Islet of Langerhans (tissue), 1 donor: Measurements from ENCODE around the gene MEGF11.
"Not testable (repeated sequence)": the region's sequence is repeated elsewhere in the genome, so short reads cannot be mapped to it uniquely, and the experiment has no call there.

Experiments used
- FAIRE-seq: peaks from one replicate; lab custom pipeline; 2011; peaks lifted over from hg19 to GRCh38; lab: Jason Lieb, UNC

The MEGF11 gene

DNA sequence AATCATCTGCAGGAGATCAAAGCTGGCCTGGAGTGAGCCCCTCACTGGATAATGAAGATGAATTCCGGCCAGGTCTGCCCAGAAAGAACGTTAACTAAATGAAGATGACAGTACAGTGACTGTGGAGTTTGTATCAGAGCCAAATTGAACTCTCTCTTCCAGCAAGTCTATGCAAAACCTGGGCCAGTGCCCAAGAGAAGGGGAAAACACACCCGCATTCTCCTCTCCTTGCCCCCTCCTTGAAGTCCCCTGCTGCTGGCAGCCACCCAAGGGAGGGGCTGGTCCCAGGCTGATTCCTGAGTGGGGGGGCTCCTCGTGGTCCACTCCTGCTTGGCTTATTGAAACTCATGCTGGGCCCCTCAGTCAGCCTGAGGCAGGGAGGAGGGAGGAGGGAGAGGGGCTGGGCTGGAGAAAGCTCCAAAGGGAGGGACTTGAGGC lies 228.5 kb downstream of the MEGF11 start:
- no peak for FAIRE-seq

DNA sequence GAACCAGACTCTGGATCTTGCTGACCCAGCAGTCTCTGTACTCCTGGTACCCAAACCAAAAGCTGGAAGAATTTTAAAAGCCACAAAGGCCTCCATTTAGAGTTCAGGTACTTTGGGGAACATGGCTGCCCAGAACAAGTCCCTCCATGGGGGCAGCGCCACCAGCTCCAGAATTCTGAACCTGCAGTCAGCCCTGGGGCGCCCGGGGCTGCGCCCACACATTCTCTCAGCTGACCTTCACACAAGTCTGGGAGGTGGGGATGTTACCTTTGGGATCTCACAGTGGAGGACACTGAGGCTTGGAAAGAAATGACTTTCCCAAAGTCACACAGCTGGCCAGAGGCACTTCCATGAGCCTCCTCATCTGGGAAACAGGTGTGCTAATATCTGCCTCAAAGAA lies 229.4 kb downstream of the MEGF11 start:
- FAIRE-seq: no peak

DNA sequence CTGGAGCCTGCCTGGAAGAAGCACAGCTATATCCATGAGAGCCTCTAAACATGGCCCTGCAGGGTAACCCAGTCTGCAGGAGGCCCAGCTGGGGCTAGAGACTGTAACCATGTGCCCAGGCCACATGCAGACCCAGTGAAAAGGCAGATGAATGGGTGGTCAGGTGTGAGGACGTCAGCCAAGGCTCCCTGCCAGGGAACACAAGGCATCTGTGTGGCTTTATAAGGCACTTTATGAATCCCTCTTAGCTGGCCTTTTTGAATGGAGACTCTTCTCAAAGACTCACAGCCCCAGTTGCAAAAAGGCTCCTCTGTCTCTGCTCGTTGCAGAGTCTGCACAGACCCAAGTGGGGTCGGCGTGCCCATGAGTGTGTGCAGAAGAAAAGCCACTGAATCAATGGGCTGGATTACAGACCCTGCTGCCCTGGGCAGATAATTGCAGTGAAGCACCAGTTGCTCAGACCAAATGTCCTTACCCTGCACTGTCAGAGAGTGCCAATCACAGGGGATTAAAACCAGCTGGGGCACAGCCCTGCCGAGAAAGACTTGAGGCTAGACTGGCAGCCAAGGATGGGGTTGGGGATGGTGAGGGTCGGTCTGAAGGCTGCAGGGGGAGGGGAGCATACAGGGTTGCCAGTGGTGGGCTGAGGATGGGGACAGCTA lies 230.1 kb downstream of the MEGF11 start:
- no peak for FAIRE-seq

DNA sequence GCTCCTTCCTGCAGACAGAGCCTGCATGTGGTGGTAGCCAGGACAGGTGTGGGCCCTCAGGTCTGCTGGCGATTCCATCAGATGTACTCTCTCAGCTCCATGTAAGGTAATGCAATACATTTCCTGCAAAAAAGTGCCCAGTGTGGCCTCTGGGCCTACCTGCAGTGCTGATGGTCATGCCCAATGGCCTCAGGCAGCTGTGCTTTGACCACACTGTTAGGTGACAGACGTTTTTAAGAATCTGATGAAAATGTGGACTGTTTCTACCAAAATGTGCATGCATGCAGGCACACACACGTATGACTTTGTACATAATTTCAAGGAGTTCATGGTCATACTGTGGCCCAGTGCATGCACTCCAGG lies 231.4 kb downstream of the MEGF11 start:
- FAIRE-seq: no peak

DNA sequence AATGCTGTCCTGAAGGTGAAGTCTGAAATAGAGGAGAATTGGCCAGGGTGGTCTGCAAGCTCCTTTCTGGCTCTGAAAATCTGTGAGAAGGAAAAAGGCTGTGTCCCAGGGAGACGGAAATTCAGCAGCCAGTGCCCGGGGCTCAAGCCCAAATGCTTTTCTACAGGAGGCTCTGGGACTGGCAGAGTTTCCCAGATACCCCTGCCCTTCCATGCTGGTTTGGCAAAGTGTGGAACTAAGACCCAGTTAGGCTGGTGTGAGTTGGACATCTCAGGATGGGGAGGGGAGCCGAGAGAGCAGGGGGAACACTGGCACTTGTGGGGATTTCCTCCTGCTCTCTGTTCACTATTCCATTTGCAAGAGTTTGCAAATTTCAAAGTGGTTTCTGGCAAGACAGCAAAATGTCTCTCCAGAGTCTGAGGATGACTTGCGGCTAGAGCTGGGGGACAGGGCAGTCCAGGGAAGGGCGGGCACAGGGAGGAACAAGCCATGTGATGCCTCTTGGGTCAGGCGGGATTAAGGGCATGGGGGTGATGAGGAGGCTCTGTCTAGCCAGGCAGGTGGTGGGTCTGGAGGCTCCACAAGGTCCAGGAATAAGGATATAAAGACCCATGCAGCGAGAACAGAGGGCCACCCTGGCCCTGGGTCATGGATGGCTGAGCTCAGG lies 231.9 kb downstream of the MEGF11 start:
- FAIRE-seq: no peak

DNA sequence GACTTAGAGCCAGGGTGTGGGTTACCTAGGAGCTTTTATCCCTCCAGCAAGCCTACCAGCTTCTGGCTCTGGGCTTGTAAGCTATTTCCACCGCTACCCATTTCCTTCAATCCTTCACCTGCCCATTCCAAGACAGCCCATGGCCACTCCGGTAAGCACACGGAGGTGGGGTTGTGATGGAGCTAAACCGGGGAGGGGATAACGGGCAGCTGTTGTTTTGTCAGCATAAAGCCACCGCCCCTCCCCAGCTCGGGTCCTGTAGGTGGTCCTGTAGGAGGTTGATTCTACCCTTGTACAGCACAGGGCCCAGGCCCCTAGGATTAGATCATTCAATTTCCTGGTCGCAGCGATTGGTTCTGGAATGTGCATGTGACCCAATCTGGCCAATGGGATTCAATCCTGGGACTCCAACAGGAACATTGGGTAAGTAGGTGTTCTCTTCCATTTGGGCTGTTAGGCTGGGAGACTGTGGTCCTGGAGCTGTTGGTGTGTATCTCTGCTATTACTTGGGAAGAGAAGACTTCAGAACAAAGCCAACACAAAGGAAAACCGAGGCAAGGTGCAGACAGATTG lies 233.6 kb downstream of the MEGF11 start:
- no peak for FAIRE-seq

DNA sequence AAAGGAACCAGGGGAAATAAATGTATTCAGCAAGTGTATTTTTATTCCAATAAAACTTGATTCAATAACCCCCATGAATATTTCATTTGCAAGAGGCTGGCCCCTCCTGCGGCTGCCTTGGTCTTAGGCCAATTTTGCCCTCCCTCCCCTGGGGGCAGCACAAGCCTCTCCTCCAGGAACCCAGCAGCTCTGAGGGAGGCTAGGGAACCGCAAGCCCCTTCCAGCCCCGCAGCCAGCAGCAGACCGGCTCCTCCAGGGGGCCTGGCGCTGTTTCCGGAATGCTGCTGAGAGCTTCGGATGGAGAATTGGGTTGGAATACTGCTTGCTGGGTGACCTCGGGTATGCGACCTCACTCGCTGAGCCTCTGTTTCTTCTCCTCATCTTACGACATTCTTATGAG lies 234.2 kb downstream of the MEGF11 start:
- FAIRE-seq: no peak

DNA sequence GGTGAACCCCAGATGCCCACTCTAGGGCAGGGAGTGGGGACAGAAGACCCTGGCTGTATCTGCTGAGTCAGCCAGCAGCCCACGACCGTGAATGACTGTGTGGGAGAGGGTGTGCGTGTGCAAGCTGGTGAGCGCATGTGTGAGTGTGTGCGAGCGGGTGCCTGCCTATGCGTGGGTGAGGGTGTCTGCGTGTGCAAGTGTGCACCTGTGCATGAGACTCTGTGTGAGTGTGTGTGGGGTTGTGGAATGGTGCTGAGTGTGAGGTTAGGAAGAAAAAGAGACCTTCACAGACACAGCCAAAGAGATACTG lies 235.1 kb downstream of the MEGF11 start:
- FAIRE-seq: no peak

DNA sequence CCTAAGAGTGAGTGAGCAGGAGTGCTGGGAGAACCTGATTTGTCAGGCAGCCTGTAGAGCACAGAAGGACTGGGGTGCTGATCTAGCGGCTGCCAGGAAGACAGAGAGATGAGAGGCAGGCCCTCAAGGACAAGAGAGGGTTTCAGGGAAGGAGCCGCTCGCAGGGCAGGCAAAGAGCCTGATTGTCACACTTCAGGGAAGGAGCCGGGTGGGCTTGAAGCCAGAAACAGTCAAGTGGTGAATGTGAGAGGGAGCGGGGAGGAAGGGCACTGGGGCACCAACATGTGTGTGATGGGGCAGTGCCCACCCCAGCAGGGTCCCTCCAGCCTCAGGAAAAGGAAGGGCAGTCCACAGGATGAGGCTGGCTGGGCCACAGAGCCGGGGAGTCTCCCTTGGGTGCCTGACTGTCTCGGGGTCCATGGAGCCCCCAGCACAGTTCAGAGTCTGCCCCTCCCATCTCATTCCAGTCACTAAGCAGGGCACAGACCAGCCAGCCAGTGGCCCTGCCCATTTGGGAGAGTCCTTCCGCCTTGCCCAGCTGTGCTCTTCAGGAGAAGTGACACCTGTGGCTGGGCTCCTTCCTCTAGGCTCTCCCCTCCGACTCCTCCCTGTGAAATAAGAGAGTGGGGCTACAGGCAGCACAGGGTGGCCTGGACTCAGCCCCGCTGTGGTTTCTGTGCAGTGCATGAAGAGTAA lies 235.6 kb downstream of the MEGF11 start:
- no peak for FAIRE-seq

DNA sequence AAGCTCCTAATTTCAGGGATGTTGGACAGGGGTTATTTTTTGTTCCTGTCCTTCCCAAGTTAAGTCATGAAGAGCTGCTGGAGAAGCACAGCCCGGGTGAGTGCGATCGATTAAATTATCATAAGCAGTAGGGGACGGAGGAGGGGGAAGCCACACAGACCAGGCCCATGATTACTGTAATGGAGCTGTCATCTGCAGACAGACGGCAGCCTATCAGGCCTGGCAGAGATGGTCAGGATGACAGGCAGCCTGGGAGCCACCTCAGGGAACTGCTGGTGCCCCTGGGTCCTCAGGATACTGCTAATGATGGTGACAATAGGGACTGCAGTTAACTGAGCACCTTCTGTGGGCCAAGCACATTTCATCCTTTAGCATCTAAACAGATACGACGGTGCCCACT lies 236.6 kb downstream of the MEGF11 start:
- FAIRE-seq: no peak

DNA sequence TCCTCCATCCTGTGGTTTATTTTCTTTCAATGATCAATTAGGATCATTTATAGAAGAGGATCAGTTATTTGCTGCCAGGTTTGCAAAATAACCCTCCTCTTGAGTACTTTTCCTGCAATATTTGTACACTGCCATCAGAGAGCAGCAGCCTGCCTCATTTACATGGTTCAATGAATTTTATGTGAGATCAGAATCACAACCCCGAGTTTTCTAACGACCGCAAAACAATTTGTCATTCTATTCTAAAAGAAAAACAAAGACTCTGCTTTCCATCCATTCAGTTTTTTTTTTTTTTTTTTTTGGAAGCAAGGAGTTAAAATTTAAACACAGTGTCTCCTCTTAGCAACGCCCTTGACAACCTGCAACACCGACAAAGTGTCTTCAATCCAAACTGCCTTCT lies 237.4 kb downstream of the MEGF11 start:
- no peak for FAIRE-seq

DNA sequence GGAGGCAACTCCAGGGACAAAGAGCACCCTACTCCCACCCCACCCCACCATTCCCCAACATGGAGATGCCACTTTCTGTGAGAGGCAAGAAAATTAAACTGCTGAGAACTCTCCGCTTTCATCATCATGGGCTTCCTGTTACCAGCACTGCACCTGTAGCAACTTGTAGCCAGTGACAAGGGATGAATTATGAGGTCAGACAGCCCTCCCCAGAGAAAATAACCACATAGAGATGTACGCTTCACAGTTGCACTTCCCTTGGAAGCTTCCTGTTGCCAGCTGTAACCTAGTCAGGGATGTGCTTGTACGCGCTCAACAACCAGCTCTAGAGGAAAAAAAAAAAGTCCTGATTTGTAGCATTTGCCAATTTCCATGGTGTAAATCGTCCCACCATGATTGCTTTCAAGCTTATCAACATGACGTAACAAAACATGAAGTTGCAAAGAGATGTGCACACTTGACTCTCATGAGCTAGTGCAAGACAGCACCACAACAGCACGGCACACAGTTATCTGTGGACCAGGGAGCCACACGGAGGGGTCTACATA lies 238.8 kb downstream of the MEGF11 start:
- FAIRE-seq: no peak

DNA sequence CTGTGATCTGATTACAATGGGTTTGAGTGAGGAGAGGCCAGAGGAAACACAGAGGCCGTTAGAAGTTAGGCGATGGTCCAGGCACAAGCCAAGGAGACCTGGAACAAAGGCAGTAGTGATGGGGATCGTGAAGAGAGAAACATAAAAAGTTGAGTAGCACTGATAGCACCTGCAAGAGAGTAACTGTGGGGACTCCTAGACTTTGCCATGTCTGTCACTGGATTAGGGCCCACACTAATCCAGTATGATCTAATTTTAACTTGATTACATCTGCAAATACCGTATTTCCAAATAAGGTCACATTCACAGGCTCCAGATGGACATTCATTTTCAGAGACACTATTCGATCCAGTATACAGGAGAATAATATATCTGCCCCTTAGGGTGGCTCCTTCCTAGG lies 239.5 kb downstream of the MEGF11 start:
- FAIRE-seq: no peak

DNA sequence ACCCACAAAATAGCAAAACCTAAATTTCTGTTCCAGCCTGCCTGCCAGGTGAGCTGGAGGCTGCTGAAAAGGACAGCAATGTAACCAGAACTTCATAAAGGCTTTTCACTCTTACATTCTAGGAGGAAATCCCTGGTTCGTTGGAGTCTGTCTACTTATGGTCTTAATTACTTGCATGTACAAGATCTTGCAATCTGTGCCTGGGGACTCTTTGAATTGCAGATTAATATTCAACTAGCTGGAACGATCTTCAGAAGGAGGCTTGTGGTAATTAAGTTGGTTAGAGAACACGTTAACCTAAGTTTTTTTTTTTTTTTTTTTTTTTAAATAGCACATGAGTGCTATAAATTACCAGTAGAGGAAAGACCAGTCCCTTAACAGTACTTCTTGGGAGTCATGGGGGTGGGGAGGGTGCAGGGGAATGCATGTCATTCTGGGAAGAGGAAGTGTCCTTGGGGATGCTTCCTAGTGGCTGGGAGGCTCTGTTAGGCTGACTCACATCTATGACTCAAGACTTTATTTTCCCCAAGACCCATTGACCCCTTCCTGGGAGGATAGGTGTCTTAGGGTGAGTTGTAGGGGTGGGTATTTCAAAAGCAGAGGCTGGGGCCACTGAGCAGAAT lies 244.5 kb downstream of the MEGF11 start:
- no peak for FAIRE-seq

DNA sequence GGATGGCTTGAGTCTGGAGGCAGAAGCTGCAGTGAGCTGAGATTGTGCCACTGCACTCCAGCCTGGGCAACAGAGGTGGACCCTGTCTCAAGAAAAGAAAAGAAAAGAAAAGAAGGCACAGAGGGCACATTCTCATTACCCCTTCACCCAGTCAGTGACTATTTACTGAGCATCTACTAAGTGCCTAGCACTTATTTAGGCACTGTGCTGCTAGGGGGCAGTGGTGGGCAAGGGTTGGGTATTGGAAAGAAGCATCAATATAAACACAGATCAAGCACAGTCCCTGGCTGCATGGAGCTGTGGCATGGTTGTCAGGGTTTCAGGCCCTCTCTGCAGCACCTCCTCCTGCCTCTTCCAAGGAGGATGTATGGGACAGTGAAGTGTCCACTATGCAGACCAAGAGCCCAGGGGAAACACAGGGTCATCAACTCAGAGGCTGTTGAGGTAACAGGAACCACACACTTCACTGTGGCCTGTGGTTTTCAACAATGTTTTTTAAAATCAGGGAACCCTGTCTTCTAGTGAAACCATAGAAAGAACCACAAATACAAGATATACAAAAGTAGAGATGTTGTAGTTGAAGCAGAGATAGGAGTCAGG lies 245.8 kb downstream of the MEGF11 start:
- no peak for FAIRE-seq

DNA sequence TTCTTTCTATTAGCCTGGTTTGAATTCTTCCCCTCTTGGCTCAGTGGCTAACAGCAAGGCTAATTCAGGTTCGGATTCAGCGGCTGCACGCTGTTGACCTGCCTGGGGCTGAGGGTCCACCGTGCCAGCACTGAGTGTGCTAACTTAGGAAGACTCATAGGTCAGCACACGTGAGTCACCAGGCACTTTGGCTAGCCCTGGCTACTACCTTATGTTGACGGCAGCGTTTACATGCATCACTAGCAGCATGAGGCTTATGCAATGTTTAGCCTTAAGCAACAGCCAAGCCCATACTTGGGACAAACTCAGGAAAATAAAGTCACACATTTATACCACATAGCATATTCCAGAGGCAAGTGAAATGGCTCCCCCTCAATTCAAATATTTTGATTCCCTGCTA lies 246.6 kb downstream of the MEGF11 start:
- no peak for FAIRE-seq

DNA sequence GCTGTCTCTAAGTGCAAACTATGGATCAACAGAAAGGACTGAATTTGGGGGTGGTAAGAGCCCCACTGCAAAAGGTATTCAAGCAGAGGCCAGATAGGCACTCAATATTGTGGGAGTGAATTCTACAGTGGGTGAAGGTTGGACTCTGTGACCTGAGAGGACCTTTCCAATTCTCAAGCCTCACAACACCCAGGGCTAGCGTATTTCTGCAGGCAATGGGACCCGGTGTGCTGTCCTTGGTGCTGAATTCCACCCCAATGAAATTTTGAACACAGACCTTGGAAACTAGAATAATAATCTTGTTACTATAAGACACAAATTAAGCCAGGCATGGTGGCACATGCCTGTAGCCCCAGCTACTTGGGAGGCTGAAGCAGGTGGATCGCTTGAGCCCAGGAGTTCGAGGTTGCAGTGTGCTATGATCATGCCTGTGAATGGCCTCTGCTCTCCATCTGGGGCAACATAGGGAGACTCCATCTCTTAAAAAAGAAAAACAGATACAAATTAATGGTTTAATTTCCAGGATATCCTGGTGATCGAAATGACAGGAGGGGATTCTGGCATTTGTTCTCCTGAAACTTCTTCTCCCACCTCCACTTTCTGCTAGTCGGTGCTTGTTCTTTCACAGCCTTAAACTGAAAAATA lies 248.8 kb downstream of the MEGF11 start:
- no peak for FAIRE-seq

DNA sequence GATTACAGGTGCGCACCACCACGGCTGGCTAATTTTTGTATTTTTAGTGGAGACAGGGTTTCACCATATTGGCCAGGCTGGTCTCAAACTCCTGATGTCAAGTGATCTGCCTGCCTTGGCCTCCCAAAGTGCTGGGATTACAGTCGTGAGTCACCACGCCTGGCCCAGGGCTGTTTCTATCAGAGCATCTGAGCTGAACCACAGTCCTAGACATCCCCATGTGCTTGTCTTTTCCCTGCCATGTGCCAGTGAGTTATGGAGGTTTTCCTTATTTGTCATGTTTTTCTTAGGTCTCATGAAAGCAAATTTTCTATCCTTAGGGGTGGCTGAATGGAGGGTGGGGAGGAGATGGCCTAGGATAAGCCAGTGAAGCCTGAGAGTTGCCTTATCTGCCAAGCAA lies 250.4 kb downstream of the MEGF11 start:
- not testable (repeated sequence) for FAIRE-seq

DNA sequence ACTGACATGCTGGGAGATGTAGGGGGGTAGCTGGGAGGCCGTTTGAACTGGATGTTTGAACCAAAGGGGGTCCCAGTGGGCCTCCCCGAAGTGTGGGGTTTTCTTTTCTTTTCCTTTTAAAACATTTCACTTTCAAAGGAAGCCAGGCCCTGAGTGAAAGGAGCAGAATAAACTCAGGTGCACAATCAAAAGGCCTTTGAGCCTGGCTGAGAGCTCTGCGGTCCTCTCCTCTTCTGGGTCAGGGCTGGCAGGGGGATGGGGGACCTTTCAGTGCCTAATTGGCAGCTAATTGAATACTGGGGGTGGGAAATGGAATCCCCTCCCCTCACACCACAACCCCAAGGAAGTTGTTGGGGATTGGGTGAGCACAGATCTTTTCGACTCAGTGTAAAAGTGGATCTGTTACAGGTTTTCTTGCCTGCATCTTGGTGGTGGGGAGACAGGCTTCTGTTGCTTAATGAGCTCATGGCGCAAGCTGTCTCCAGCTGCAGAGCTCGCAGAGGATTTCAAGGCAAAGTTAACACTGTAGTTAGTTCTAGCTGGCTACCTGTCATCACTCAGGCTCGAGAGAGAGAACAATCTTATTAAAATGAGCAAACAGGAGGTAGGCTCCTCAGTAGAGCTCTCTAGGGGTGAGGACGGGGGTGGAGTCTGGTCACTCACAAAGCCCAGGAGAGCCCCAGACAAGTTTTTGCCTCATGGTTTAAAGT lies 251.7 kb downstream of the MEGF11 start:
- no peak for FAIRE-seq

DNA sequence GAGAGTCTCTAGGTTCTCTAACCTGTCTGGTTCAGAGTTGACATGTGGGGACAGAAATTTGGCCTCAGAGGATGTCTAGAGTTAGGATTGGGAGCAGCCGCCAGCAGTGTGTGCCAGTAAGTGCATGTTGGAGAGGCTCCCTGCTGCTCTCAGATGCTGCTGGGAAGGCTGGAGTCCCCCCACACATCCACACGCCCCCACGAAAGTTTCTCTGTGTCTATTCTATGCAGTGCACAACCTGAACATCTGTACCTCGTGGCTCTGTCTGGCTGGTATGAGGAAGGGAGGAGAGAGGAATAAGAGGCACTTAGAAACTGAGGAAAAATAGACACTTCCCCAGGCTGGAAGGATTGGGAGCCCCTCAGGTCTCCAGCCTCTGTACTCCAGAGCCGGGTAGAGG lies 252.5 kb downstream of the MEGF11 start:
- FAIRE-seq: no peak

DNA sequence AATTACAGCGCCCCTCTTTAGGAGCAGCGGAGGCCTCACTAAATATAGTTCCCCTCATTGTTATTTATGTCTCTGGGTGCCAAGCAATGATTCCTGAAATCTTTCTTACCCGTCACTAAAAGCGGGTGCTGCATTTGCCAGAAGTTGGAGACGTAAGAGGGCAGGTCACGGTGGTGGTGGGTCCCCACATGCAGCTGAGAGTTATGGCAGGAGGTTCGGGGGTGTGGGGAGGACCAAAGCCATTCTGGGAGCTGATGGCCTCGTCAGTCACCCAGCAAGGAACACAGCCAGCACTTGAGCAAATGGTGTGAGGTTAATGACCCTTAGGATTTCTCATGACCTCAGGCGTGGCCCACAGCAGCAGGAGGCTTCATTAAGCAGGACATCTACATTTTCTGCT lies 255.1 kb downstream of the MEGF11 start:
- no peak for FAIRE-seq
